Measurements from ENCODE around the gene GGACT.

Gene GGACT

DNA sequence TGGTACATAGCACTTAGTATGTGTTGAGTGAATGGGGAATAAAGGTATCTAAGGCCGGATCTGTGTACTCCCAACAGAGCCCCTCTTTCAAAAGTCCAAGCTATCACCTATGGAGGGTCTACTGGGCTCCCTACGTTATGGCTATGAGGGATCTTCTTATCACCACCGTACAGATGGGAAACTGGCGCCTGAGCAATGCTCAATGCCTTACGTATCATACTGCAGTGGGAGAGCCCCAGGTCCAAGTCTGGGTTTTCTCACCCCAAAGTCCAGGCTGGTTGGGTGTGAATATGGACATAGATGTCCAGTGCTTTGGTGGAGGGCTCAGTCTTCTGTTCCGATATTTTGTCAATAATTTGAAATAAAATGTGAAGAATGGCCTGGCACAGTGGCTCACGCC, 13.1 kb upstream of the GGACT start:
- DNase-seq (ENCODE audit: insufficient read length, low spot score) (no peak), FAIRE-seq (no peak)
- no peak for TF ChIP-seq CTCF (IDR thresholded peaks at IDR 0.05; ENCODE audit: insufficient read depth, missing control alignments)

DNA sequence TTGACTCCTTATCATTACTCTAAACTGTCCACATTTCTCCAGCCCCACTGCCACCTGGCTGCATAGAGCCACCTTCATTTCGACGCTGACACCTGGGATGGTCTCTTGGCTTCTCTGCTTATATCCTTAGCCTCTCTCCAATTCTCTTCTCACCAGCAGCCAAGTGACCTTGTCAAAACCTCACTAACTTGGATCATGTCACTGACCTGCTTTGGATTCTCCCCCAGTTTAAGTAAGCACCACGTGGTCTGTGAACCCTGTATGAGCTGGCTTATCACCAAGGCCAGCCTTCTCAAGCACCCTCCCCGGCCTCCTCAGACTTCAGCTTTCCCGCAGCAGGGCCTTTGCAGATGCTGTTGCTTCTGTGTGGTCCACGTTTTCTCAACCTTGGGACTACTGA, 12.3 kb upstream of the GGACT start:
- FAIRE-seq (no peak), DNase-seq (ENCODE audit: insufficient read length, low spot score) (no peak)
- no peak for TF ChIP-seq CTCF (IDR thresholded peaks at IDR 0.05; ENCODE audit: insufficient read depth, missing control alignments)

DNA sequence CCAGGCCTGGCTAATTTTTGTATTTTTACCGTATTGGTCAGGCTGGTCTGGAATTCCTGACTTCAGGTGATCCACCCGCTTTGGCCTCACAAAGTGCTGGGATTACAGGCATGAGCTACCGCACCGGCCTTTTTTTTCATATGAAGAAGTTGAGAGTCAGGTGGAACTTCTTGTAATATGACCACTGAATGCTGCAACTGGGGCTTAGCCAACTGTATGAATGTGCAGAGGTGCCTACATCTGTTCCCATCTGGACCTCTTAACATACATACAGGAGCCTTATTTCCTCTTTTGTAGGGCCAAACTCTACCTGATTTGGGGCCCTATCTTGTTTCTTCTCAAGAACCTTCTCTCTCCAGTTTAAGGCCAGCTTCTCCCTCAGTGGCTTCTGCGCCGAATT, 11.9 kb upstream of the GGACT start:
- FAIRE-seq, result no peak
- no peak for TF ChIP-seq CTCF (IDR thresholded peaks at IDR 0.05; ENCODE audit: insufficient read depth, missing control alignments)
- no peak for DNase-seq (ENCODE audit: insufficient read length, low spot score)

DNA sequence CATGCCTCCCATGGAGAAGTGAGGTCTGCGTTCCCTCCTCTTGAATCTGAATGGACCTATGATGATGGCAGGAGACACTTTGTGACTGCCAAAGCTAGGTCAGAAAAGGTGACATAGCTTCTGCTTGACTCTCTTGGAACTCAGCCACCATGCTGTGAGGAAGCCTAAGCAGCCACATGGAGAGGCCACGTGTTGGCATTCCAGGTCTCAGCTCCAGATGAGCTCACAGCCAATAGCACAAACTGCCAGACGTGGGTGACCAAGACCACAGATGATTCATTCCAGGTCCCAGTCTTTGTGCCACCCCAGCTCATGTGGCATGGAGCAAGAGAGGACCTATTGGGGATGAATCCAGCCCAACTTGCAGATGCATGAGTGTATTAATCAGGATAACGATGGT, 8.7 kb upstream of the GGACT start:
- no peak for FAIRE-seq
- no peak for TF ChIP-seq CTCF (IDR thresholded peaks at IDR 0.05; ENCODE audit: insufficient read depth, missing control alignments)
- no peak for DNase-seq (ENCODE audit: insufficient read length, low spot score)

DNA sequence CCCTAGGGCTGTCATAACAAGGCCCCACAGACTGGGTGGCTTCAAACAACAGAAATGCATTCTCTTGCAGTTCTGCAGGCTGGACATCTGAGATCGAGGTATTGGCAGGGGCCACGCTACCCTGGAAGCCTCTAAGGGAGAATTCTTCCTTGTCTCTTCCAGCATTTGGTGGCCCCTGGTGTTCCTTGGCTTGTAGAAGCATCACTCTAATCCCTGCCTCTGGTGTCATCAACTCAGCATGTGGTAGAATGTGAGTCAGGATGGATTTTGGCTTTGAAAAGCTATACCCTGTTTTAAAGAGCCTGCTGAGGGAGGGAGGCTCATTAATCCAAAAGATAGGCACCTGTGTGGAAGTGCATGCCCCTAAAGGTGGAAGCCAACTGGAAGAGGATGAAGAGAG, 7.9 kb upstream of the GGACT start:
- TF ChIP-seq CTCF (IDR thresholded peaks at IDR 0.05; ENCODE audit: insufficient read depth, missing control alignments), result no peak
- DNase-seq (ENCODE audit: insufficient read length, low spot score) (no peak), FAIRE-seq (no peak)

DNA sequence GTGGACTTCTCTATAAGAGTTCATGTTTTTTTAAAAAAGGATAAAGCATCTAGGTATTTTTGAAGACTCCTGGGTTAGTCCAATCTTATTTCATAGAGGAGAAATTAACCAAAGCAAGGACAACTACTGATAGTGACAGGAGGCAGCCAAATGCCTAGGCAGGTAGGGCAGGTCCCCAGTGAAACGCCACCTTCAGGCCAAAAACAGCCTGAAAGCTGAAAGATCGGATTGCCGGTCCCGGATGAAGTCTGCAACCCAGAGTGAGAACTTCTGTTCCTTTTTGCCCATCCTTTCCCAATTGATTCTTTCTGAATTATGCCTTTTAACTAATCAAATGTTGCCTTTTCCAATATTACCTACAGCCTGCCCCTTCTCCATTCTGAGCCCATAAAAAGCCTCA, 6.1 kb upstream of the GGACT start:
- peak; percentile 42 for TF ChIP-seq CTCF (IDR thresholded peaks at IDR 0.05; ENCODE audit: insufficient read depth, missing control alignments)
- FAIRE-seq (no peak), DNase-seq (ENCODE audit: insufficient read length, low spot score) (no peak)

- DNase-seq (ENCODE audit: insufficient read length, low spot score) (no peak), FAIRE-seq (no peak)
- TF ChIP-seq CTCF (IDR thresholded peaks at IDR 0.05; ENCODE audit: insufficient read depth, missing control alignments), result no peak
These were observed 5.7 kb upstream of the GGACT start for GRCh38 chr13:100594255-100594654.

All from D721Med (cell line).